Heart left ventricle (tissue), 16 donors: ENCODE data around the gene PRICKLE2. TPM values are rescaled to one million over a fixed set of nuclear protein-coding genes. Genes with fewer than 3 reads are reported as not detected.

ENCODE experiments used
- ATAC-seq, 4 donors: fragments of 200-7000 bp; cut with Tn5 transposase; one replicate each; pipeline ENCODE4 v1.9.1; 2020 to 2022; ENCODE audit warnings: moderate library complexity in 4 of 4, mild to moderate bottlenecking in 3 of 4, moderate number of reproducible peaks in 1 of 4
- DNase-seq, 5 donors: peaks; one replicate each; pipeline ENCODE4 v3.0.0-alpha.2; 2020
- H3K27ac ChIP-seq, 12 donors: fragments of 200-600 bp; sonication (generic) in 4 of 12; one replicate each; pipeline versions ENCODE4 v1.5.0 to v1.8.0; 2016 to 2022; ENCODE audit warnings: mild to moderate bottlenecking in 2 of 12
- H3K27me3 ChIP-seq, 9 donors: fragments of 200-600 bp; sonication (generic) in 2 of 9; one replicate each; pipeline versions ENCODE4 v1.5.1 to v1.8.0; 2016 to 2022; ENCODE audit warnings: mild to moderate bottlenecking in 3 of 9
- H3K36me3 ChIP-seq, 9 donors: fragments of 200-600 bp; sonication (generic) in 2 of 9; one replicate each; pipeline versions ENCODE4 v1.5.0 to v1.8.0; 2018 to 2022; ENCODE audit warnings: mild to moderate bottlenecking in 2 of 9
- H3K4me1 ChIP-seq, 12 donors: fragments of 200-600 bp; sonication (generic) in 4 of 12; one replicate each; pipeline versions ENCODE4 v1.5.0 to v1.8.0; 2016 to 2022; ENCODE audit warnings: mild to moderate bottlenecking in 3 of 12
- H3K4me3 ChIP-seq, 12 donors: fragments of 200-600 bp; sonication (generic) in 4 of 12; one replicate each; pipeline versions ENCODE4 v1.5.0 to v1.8.0; 2017 to 2022; ENCODE audit warnings: mild to moderate bottlenecking in 9 of 12, moderate library complexity in 4 of 12
- H3K9me3 ChIP-seq, 12 donors: fragments of 200-600 bp; sonication (generic) in 4 of 12; one replicate each; pipeline versions ENCODE4 v1.5.0 to v1.8.0; 2016 to 2022; ENCODE audit warnings: mild to moderate bottlenecking in 1 of 12
- CTCF ChIP-seq, 12 donors: fragments of 200-600 bp; sonication (generic) in 4 of 12; IDR thresholded peaks; one replicate each; pipeline versions ENCODE4 v1.5.0 to v1.8.0; 2018 to 2022; ENCODE audit warnings: antibody characterized with exemption in 12 of 12, mild to moderate bottlenecking in 5 of 12
- POLR2A ChIP-seq, 2 donors: fragments of 450-650 bp; IDR thresholded peaks; one replicate each; pipeline ENCODE4 v1.6.1; 2017; ENCODE audit warnings: antibody characterized with exemption in 2 of 2, mild to moderate bottlenecking in 2 of 2, moderate library complexity in 2 of 2
- WGBS, 4 donors: extraction: QIAGEN DNeasy Blood & Tissue Kit in 2 of 4; methylation state at CpG; one replicate each; pipeline versions ENCODE4 v1.1.5 to v1.1.7; 2013 to 2018; 5-methylcytosine and 5-hydroxymethylcytosine counted together
- intact Hi-C, 10 donors: fragments of 100-400 bp; cut with DNase I; formaldehyde crosslinking; loops; one replicate each; pipeline versions ENCODE4 v1.11.1 to v1.14.2; 2022
- long read RNA-seq, 3 donors: library from polyadenylated mRNA; unstranded; transcript quantifications; one replicate each; pipeline ENCODE4 v2.0.0, GENCODE V29; 2020 to 2021
- polyA plus RNA-seq, 2 donors: library from polyadenylated mRNA; stranded (reverse); fragments of 200-250 nt; gene quantifications; one replicate each; pipeline ENCODE4 v1.2.3, GENCODE V29; 2013
- total RNA-seq, 9 donors: library from RNA; depleted of rRNA in 2 of 9; stranded (reverse); fragments of >200 nt in 2 of 9; fragmentation: NEBNext Ultra II Directional in 3 of 9; extraction: Animal tissue kit (Norgen Biotek cat#: 25700) in 3 of 9; gene quantifications; one replicate each; pipeline versions ENCODE4 v1.1.0 to v1.2.4, GENCODE V29; 2016 to 2023
- donor health status: ischemic (EF 13 %, LVEDD 7.1; RV severe dilation, severe dysfunction).
- donor health status: healthy with polysubstance abuse.
- donor health status: DM: no; HTN: yes; CAD: no.
- donor health status: DM: no; HTN: no; CAD: no.
- donor health status: ischemic (EF 25% LVEDD 6.9; RV normal size, moderate dysfunction).
- donor health status: ischemic (EF 25% LVEDD 5.7; RV mildly dilated, moderate dysfunction).
- donor health status: healthy.
- donor health status: DM: yes; HTN: yes; CAD: no.
- donor health status: ischemic (EF 35%, LVEDD 5.7; RV mildly dilated, moderate dysfunction).
- donor health status: nonischemic (EF 11% LVEDD 7.7; RV severe dilation, severe dysfunction).
- donor health status: DM: yes; HTN: yes; CAD: no.
- donor health status: PGD.
- donor health status: ischemic (EF 29% LVEDD 5.4; RV normal size, mild dysfunction).
- donor health status: nonischemic (EF 23%, LVEDD 6.1; RV moderate dilation, normal function).

The PRICKLE2 gene
- 10 to 100 TPM in 3 of 9 donors, 1 to 10 TPM in 6; 4.3 to 15.2 (median 7.8) TPM for total RNA-seq
- 1 to 10 TPM; 1.5 to 3.9 TPM for polyA plus RNA-seq
- long read RNA-seq, donor 1, partial matches to known transcripts: 1 of 2 reads
- long read RNA-seq, donor 1, other reads (novel, unspliced or antisense): 1 of 2 reads
- long read RNA-seq, donor 2, full-length matches to known transcripts: 2 of 4 reads
- long read RNA-seq, donor 2, partial matches to known transcripts: 1 of 4 reads
- long read RNA-seq, donor 2, other reads (novel, unspliced or antisense): 1 of 4 reads
- long read RNA-seq, donor 3, full-length matches to known transcripts: 2 of 2 reads
- long read RNA-seq, donor 3, partial matches to known transcripts: 0 of 2 reads
- long read RNA-seq, donor 3, other reads (novel, unspliced or antisense): 0 of 2 reads

DNA sequence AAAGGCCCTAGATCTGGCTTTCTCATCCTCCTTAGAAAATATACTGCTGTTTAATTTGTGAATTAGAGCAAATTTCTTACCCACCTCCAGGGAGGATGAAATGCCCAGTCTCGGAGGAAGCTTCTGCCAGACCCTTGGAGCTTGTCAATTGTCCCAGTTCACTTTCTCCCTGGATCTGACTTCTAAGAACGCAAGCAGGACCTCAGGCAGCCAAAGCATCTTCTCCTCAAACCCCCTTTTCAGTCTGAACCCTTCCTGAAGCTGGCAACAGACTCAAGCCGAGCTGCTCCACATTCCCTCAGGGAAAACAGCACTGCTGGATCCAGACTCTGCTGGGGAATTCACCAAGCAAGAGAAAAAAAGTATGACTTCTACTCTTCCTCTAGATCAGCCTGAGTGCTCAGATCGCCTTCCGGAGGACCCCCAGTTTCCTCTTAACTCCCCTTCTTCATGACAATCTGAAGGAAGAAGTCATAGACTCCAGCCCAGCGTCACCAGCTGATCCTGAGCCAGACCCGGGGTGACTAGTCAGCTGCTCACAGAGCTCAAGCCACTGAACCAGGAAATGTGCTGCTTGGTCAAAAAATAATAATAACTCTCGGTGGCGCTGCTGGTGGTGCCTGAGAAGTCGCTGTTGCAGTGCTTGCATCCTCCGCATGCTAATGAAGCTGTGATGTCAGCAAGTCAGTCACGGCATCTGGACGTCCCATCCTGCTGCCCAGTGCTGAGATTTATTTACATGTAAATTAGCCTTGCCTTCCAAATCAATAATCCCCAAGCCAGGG, at the start of gene PRICKLE2:
PRICKLE2 (minus strand) TSS at position 641 of the 785 bp plus-strand sequence. CDS start 26,539 bp downstream, outside the sequence.
- Histone ChIP-seq H3K36me3 (no peaks in the 10 kb centered on the region), H3K4me1 (peaks cover 2 to 85% (median 56%) of the 10 kb centered on the region in 12 donors), H3K27ac (peak within 1 kb of the TSS; percentile 37 to 85 (median 72)), H3K4me3 (peak within 1 kb of the TSS in 11 of 12 donors; percentile 3 to 57 (median 45)), H3K9me3 (no peaks in the 10 kb centered on the region), H3K27me3 (no peaks in the 10 kb centered on the region)
- intact Hi-C loops: loop anchor here in 8 of 10 donors (2.0 to 5.0 kb wide), 6 partner anchors 37 to 194 kb away; no protein-coding TSS in a partner anchor
- peak; percentile 63 to 88 (median 77) for ATAC-seq
- WGBS, 4 donors: 25 to 51% (median 38%) methylated on average over 13 of the region's 13 CpGs
- DNase-seq: peak; percentile 80 to 86 (median 82)
- no peak for TF ChIP-seq POLR2A (IDR thresholded peaks at IDR 0.05)
- TF ChIP-seq CTCF (IDR thresholded peaks at IDR 0.05): peak in 6 of 12 donors; percentile 15 to 47 (median 34)

DNA sequence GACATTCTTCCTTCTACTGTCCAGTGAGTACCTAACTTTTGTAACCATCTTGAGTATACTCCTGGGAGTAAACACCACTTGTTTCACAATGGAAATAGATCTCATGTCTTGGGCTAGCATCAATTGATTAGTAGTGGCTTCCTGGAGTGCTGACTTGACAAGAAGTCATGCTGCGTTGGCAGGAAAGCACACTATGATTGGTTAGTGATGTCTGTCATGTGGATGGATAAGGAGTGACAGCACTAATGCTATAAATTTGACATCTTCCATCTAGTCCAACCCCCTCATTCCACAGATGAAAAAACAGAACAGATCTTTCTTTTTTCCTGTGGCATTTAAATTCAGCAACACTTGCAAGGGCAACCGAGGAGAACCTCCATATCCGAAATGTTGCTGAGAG, 47.6 kb upstream of the PRICKLE2 start:
- intact Hi-C loops: no loop called here
- 86 to 96% (median 94%) methylated on average over 3 of the region's 3 CpGs for WGBS, 4 donors
- no peaks in the 10 kb centered on the region for H3K36me3 ChIP-seq
- no peak for ATAC-seq
- H3K4me3 ChIP-seq: no peak overlapping the region
- H3K27ac ChIP-seq: no peak overlapping the region
- no peak for DNase-seq
- no peaks in the 10 kb centered on the region for H3K27me3 ChIP-seq
- TF ChIP-seq POLR2A (IDR thresholded peaks at IDR 0.05): no peak
- TF ChIP-seq CTCF (IDR thresholded peaks at IDR 0.05): no peak
- H3K9me3 ChIP-seq: peaks cover 0 to 5% (median 0%) of the 10 kb centered on the region in 12 donors
- peaks cover 0 to 11% (median 5%) of the 10 kb centered on the region in 12 donors for H3K4me1 ChIP-seq

GRCh38 chr3:64272271-64272670, 47.0 kb upstream of the PRICKLE2 start:
- TF ChIP-seq POLR2A (IDR thresholded peaks at IDR 0.05): no peak
- no peak for TF ChIP-seq CTCF (IDR thresholded peaks at IDR 0.05)
- Histone ChIP-seq H3K27me3 (no peaks in the 10 kb centered on the region), H3K4me3 (no peak overlapping the region), H3K9me3 (peaks cover 0 to 5% (median 0%) of the 10 kb centered on the region in 12 donors), H3K36me3 (no peaks in the 10 kb centered on the region), H3K4me1 (peaks cover 0 to 13% (median 5%) of the 10 kb centered on the region in 12 donors), H3K27ac (no peak overlapping the region)
- WGBS, 4 donors: 87 to 94% (median 92%) methylated on average over 2 of the region's 2 CpGs
- no peak for ATAC-seq
- intact Hi-C loops: no loop called here
- DNase-seq: no peak

DNA sequence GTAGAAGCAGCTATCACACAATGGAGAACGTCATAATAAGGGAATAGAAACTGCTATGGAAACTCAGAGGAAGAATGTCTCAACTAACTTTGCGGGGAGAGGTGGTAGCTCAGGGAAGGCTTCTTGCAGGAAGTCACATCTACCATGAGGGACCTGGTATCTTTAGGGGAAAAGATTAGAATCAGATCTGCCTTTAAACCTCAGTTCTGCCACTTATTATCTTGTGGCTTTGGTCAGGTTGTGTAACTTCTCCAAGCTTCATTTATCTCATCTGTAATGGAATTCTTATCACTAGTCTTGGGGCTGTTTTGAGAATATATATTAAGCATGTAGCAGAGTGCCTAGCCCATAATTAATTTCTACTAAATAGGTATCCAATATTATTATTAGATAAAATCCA, 46.4 kb upstream of the PRICKLE2 start:
- no peak overlapping the region for H3K27ac ChIP-seq
- peaks cover 0 to 5% (median 0%) of the 10 kb centered on the region in 12 donors for H3K9me3 ChIP-seq
- H3K4me1 ChIP-seq: peaks cover 0 to 18% (median 5%) of the 10 kb centered on the region in 12 donors
- H3K36me3 ChIP-seq: no peaks in the 10 kb centered on the region
- TF ChIP-seq POLR2A (IDR thresholded peaks at IDR 0.05): no peak
- no peak for TF ChIP-seq CTCF (IDR thresholded peaks at IDR 0.05)
- 88 to 97% (median 91%) methylated on average over 2 of the region's 2 CpGs for WGBS, 4 donors
- no peak for ATAC-seq
- DNase-seq: no peak
- intact Hi-C loops: no loop called here
- no peak overlapping the region for H3K4me3 ChIP-seq
- no peaks in the 10 kb centered on the region for H3K27me3 ChIP-seq
